SK-N-SH treated with all-trans-retinoic acid at 6 μM for 48 hours (cell line): ENCODE data around the gene SETD1A.

Source experiments
- ATAC-seq: fragments of 200-7000 bp; cut with Tn5 transposase; 3 replicates; pipeline ENCODE4 v1.9.1; 2020; ENCODE audit warnings: mild to moderate bottlenecking, moderate library complexity
- ARNTL ChIP-seq: fragments of 450-650 bp; formaldehyde crosslinking; IDR thresholded peaks from 2 replicates; pipeline ENCODE4 v1.5.0; 2020; ENCODE audit warnings: low read depth, mild to moderate bottlenecking, moderate library complexity, borderline replicate concordance
- BACH2 ChIP-seq: fragments of 250-450 bp; sonication (Bioruptor Pico); IDR thresholded peaks from 2 replicates; pipeline ENCODE4 v1.9.0; 2021; ENCODE audit warnings: mild to moderate bottlenecking, borderline replicate concordance
- CREB5 ChIP-seq: fragments of 250-450 bp; sonication (Bioruptor Pico); IDR thresholded peaks from 2 replicates; pipeline ENCODE4 v1.5.1; 2020; ENCODE audit warnings: low read depth, mild to moderate bottlenecking, moderate library complexity
- CSRNP3 ChIP-seq: fragments of 250-450 bp; sonication (Bioruptor Pico); IDR thresholded peaks from 2 replicates; pipeline ENCODE4 v1.5.1; 2021; ENCODE audit warnings: mild to moderate bottlenecking, moderate library complexity
- ESRRG ChIP-seq: fragments of 250-450 bp; sonication (Bioruptor Pico); IDR thresholded peaks from 2 replicates; pipeline ENCODE4 v1.6.1; 2021; ENCODE audit warnings: mild to moderate bottlenecking
- GLIS3 ChIP-seq: fragments of 250-450 bp; sonication (Bioruptor Pico); IDR thresholded peaks from 2 replicates; pipeline ENCODE4 v1.5.0; 2020; ENCODE audit warnings: mild to moderate bottlenecking, moderate library complexity
- ISL1 ChIP-seq: fragments of 250-450 bp; sonication (Bioruptor Pico); IDR thresholded peaks from 2 replicates; pipeline ENCODE4 v2.1.2; 2022; ENCODE audit warnings: mild to moderate bottlenecking, moderate library complexity
- OSR1 ChIP-seq: fragments of 250-450 bp; sonication (Bioruptor Pico); IDR thresholded peaks from 2 replicates; pipeline ENCODE4 v1.8.0; 2022; ENCODE audit warnings: moderate library complexity, mild to moderate bottlenecking, inconsistent platforms
- PATZ1 ChIP-seq: fragments of 250-450 bp; sonication (Bioruptor Pico); IDR thresholded peaks from 2 replicates; pipeline ENCODE4 v1.8.0; 2020; ENCODE audit warnings: mild to moderate bottlenecking, moderate library complexity, borderline replicate concordance
- POU6F1 ChIP-seq: fragments of 250-450 bp; sonication (Bioruptor Pico); IDR thresholded peaks from 2 replicates; pipeline ENCODE4 v1.8.0; 2021; ENCODE audit warnings: low read depth, mild to moderate bottlenecking, moderate library complexity, borderline replicate concordance
- PPARA ChIP-seq: fragments of 250-450 bp; sonication (Bioruptor Pico); IDR thresholded peaks from 2 replicates; pipeline ENCODE4 v1.5.0; 2020; ENCODE audit warnings: mild to moderate bottlenecking, borderline replicate concordance
- RARB ChIP-seq: fragments of 250-450 bp; sonication (Bioruptor Pico); IDR thresholded peaks from 2 replicates; pipeline ENCODE4 v1.8.0; 2021; ENCODE audit warnings: mild to moderate bottlenecking, moderate library complexity
- SNAI2 ChIP-seq: fragments of 250-450 bp; sonication (Bioruptor Pico); IDR thresholded peaks from 2 replicates; pipeline ENCODE4 v1.5.0; 2020; ENCODE audit warnings: mild to moderate bottlenecking, moderate library complexity
- TCF4 ChIP-seq: fragments of 250-450 bp; sonication (Bioruptor Pico); IDR thresholded peaks from 2 replicates; pipeline ENCODE4 v1.8.0; 2021; ENCODE audit warnings: mild to moderate bottlenecking, moderate library complexity, borderline replicate concordance
- TOX ChIP-seq: fragments of 250-450 bp; sonication (Bioruptor Pico); IDR thresholded peaks from 2 replicates; pipeline ENCODE4 v1.8.0; 2021; ENCODE audit warnings: mild to moderate bottlenecking, moderate library complexity, borderline replicate concordance
- ZC3H10 ChIP-seq: fragments of 250-450 bp; sonication (Bioruptor Pico); IDR thresholded peaks from 2 replicates; pipeline ENCODE4 v1.5.1; 2021; ENCODE audit warnings: mild to moderate bottlenecking, moderate library complexity
- ZFP3 ChIP-seq: fragments of 250-450 bp; sonication (Bioruptor Pico); IDR thresholded peaks from 2 replicates; pipeline ENCODE4 v1.5.0; 2020; ENCODE audit warnings: mild to moderate bottlenecking, moderate library complexity
- ZFP30 ChIP-seq: fragments of 450-650 bp; formaldehyde crosslinking; IDR thresholded peaks from 2 replicates; pipeline ENCODE4 v1.5.0; 2022; ENCODE audit warnings: mild to moderate bottlenecking, moderate library complexity
- ZNF565 ChIP-seq: fragments of 450-650 bp; formaldehyde crosslinking; conservative IDR thresholded peaks from 2 replicates; pipeline ENCODE4 v1.5.0; 2020; ENCODE audit warnings: low read depth, mild to moderate bottlenecking, moderate library complexity
- ZNF70 ChIP-seq: fragments of 450-650 bp; formaldehyde crosslinking; IDR thresholded peaks from 2 replicates; pipeline ENCODE4 v1.5.0; 2020; ENCODE audit warnings: mild to moderate bottlenecking, moderate library complexity
- ZNF8 ChIP-seq: fragments of 450-650 bp; formaldehyde crosslinking; IDR thresholded peaks from 2 replicates; pipeline ENCODE4 v1.5.0; 2020; ENCODE audit warnings: mild to moderate bottlenecking, moderate library complexity

Gene SETD1A

GRCh38 chr16:30967795-30968194, 10.2 kb downstream of the SETD1A start:
- TF ChIP-seq BACH2: no peak
- no peak for TF ChIP-seq ZFP30 (CRISPR knock-in tag)
- no peak for TF ChIP-seq PPARA (CRISPR knock-in tag)
- no peak for TF ChIP-seq POU6F1
- no peak for TF ChIP-seq CSRNP3 (CRISPR knock-in tag)
- no peak for TF ChIP-seq ARNTL
- TF ChIP-seq RARB: no peak
- no peak for TF ChIP-seq CREB5
- TF ChIP-seq ZC3H10: no peak
- ATAC-seq: no peak

- ATAC-seq: no peak
- TF ChIP-seq ZFP3 (CRISPR knock-in tag) (no peak), ZNF70 (CRISPR knock-in tag) (no peak), ESRRG (CRISPR knock-in tag) (no peak), SNAI2 (CRISPR knock-in tag) (no peak), CSRNP3 (CRISPR knock-in tag) (no peak), PATZ1 (CRISPR knock-in tag) (no peak), POU6F1 (no peak), ARNTL (no peak), GLIS3 (CRISPR knock-in tag) (no peak), BACH2 (no peak), OSR1 (CRISPR knock-in tag) (no peak), TCF4 (CRISPR knock-in tag) (no peak), ZNF8 (CRISPR knock-in tag) (no peak), ZC3H10 (no peak), RARB (no peak), ISL1 (no peak), ZNF565 (CRISPR knock-in tag) (no peak)
Measured at GRCh38 chr16:30969246-30969842, 11.8 kb downstream of the SETD1A start.

GRCh38 chr16:30971298-30971697, 13.7 kb downstream of the SETD1A start:
- no peak for TF ChIP-seq ZNF565 (CRISPR knock-in tag)
- no peak for TF ChIP-seq TOX (CRISPR knock-in tag)
- no peak for TF ChIP-seq CREB5
- ATAC-seq: no peak
